ENCODE results near the gene GOLT1A.

The GOLT1A gene

DNA sequence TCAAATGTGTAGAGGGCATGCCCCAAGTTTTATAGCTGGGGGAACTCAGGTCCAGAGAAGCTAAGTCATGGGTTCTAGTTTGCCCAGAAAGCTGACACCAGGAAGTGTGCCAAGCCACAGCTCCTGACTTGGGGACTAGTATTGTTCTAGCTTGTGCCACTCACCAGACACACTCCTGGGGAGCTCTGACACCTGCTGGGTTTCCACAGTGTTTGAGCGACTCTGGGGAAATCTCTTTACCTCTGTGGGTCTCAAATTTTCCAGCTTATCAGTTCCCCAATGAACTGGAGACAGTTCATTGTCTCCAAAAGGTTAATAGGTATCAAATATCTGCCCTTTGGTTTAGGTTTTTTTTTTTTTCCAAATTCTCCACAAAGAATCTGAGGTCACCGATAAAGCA is 21.7 kb downstream of the GOLT1A start:
- H3K4me3 ChIP-seq (ENCODE audit: low read depth, low read length) = no peak overlapping the region
- TF ChIP-seq, protein P1, sequence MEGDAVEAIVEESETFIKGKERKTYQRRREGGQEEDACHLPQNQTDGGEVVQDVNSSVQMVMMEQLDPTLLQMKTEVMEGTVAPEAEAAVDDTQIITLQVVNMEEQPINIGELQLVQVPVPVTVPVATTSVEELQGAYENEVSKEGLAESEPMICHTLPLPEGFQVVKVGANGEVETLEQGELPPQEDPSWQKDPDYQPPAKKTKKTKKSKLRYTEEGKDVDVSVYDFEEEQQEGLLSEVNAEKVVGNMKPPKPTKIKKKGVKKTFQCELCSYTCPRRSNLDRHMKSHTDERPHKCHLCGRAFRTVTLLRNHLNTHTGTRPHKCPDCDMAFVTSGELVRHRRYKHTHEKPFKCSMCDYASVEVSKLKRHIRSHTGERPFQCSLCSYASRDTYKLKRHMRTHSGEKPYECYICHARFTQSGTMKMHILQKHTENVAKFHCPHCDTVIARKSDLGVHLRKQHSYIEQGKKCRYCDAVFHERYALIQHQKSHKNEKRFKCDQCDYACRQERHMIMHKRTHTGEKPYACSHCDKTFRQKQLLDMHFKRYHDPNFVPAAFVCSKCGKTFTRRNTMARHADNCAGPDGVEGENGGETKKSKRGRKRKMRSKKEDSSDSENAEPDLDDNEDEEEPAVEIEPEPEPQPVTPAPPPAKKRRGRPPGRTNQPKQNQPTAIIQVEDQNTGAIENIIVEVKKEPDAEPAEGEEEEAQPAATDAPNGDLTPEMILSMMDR (IDR thresholded peaks at IDR 0.05; ENCODE audit: borderline replicate concordance, insufficient read depth, low read depth, low read length) = no peak

DNA sequence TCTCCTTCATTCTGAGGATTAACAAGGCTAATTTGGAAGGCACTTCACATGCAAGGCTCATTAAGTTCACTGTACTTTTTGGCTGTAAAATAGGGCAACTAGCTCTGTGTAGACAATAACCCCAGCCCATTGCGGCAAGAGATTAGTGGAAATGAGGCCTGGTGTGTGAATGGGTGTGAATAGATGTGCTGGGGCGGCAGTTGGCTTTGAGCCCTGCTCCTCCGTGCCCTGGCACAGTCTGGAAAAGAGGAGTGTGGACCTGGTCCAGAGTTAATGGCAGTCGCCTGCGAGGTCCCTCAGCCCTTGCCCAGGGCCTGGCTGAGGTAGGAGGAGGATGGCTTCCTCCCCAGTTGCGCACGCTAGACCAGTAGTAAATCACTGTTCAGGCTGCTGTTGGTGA is 22.3 kb downstream of the GOLT1A start:
- no peak overlapping the region for H3K4me3 ChIP-seq (ENCODE audit: low read depth, low read length)
- TF ChIP-seq, protein P1 (IDR thresholded peaks at IDR 0.05; ENCODE audit: borderline replicate concordance, insufficient read depth, low read depth, low read length) = no peak

DNA sequence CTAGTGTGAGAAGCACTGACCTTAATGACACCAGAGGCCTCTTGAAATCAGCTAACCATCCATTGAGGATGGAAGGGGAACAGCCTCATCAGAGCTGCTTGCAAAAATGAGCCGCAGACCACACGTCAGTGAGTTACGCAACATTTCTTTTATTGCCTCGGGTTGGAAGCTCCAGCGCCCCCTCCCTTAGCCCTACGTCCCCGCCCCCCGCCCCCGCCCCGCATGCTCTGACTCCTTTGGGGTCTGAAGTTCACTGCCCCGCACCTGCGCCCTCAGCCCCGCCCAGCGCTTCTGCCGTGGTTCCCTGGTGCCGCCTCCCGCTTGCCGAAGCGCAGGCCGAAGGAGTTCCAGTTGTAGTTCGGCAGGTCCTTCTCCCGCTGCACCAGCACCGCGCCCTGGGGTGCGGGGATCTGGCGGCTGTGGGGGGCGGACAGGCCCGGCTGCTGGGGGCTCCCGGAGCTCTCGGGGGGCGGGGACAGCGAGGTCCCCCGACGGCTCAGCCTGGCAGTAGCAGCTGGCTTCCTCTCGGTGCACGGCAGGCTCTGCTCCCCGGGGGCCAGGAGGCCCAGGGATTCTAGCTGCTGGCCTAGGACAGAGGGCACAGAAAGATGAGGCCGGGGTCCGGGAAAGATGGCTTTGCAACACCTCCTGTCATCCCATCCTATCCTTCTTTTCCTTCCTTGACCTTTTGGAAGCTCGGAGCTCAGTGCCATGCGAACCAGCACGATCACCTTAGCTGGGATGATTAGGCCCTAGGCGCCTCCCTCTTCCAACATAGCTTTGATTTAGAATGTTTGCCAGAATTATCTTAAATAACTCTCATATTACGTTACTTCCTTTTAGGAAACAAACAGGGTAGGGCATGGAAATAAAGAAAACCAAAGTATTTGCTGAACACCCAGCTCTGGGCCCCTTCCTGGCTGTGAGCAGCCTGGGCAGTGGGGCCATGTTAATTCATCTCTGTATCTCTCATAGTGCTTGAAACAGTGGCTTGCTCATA is 23.3 kb downstream of the GOLT1A start:
- no peak overlapping the region for H3K4me3 ChIP-seq (ENCODE audit: low read depth, low read length)
- TF ChIP-seq, protein P1 (IDR thresholded peaks at IDR 0.05; ENCODE audit: borderline replicate concordance, insufficient read depth, low read depth, low read length) = no peak

DNA sequence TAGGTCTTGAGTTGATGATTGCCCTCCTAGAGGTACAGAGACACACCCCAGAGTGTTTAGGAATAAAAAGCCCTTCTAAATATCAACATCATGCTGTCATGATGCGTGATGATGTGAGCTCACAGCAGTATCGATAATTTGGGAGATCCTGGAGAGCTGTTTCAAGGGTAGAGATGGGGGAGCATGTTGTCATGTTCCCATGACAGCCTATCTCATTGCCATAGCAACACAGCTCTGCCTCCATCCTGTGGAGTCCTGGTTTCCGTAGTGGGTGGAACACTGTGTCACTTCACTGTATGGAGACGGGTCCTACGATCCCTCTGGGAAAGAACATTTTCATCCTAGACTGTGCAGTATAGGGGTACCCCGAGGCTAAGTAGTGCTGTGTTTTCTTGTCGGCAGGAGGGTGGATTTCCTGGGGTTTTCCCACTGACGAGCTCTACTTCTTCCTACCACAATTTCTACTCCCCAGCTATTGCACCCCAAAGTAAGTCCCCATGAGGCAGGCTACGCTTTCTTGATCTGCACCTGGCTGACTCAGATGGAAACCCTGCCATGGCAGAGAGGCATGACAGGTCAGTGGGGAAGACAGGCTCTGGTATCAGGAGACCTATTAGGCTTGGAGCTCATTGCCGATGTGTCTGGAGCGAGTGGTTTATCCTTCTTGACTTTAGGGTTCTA is 24.7 kb downstream of the GOLT1A start:
- TF ChIP-seq, protein P1 (IDR thresholded peaks at IDR 0.05; ENCODE audit: borderline replicate concordance, insufficient read depth, low read depth, low read length) = no peak
- no peak overlapping the region for H3K4me3 ChIP-seq (ENCODE audit: low read depth, low read length)

DNA sequence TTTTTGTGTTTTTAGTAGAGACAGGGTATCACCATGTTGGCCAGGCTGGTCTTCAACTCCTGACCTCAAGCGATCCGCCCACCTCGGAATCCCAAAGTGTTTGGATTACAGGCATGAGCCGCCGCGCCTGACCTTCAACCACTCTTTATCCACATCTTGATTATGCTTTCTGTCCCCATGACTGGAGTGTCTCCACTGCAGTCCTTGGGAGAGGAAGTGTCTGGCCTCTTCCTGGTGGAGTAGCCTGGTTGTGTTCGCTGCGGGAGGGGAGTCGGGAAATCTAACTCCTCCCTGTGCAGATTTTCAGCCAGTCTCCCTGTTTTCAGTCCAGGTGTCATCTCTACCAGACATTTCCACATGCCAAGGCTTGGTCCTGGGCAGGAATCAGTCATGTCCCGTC is 27.2 kb downstream of the GOLT1A start:
- TF ChIP-seq, protein P1 (IDR thresholded peaks at IDR 0.05; ENCODE audit: borderline replicate concordance, insufficient read depth, low read depth, low read length) = no peak
- H3K4me3 ChIP-seq (ENCODE audit: low read depth, low read length) = no peak overlapping the region

DNA sequence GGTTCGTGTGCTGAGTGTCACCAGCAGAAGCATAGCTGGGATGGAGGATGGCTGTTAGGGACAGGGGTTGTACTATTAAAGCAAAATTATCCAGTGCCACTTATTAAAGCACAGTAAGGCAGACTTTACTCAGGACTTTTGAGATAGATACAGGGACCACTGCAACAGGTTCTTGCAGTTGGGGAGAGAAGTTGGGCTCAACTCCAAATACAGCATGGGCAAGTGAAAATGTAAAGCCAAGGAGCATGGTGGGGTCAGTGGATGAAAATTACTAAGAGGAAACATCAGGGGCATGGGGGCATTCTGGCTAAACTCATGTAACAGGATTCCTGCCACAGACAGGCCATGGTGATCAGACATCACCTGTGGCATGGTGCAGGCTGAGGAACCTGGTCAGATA is 32.7 kb downstream of the GOLT1A start:
- H3K4me3 ChIP-seq (ENCODE audit: low read depth, low read length) = no peak overlapping the region
- TF ChIP-seq, protein P1 (IDR thresholded peaks at IDR 0.05; ENCODE audit: borderline replicate concordance, insufficient read depth, low read depth, low read length) = no peak
